IPS DF 4.7 (cell line): ENCODE results near the gene PRICKLE4.
A peak's percentile ranks its signal among the peaks of the same experiment; 100 is the strongest.

Experiments
- DNase-seq: peaks from one replicate; pipeline ENCODE4 v3.0.0-alpha.2; 2013; ENCODE audit warnings: low spot score; ENCODE audit errors: extremely low read depth

PRICKLE4 gene, protein sequence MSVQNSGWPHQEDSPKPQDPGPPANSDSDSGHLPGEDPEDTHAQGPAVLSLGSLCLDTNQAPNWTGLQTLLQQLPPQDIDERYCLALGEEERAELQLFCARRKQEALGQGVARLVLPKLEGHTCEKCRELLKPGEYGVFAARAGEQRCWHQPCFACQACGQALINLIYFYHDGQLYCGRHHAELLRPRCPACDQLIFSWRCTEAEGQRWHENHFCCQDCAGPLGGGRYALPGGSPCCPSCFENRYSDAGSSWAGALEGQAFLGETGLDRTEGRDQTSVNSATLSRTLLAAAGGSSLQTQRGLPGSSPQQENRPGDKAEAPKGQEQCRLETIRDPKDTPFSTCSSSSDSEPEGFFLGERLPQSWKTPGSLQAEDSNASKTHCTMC

DNA sequence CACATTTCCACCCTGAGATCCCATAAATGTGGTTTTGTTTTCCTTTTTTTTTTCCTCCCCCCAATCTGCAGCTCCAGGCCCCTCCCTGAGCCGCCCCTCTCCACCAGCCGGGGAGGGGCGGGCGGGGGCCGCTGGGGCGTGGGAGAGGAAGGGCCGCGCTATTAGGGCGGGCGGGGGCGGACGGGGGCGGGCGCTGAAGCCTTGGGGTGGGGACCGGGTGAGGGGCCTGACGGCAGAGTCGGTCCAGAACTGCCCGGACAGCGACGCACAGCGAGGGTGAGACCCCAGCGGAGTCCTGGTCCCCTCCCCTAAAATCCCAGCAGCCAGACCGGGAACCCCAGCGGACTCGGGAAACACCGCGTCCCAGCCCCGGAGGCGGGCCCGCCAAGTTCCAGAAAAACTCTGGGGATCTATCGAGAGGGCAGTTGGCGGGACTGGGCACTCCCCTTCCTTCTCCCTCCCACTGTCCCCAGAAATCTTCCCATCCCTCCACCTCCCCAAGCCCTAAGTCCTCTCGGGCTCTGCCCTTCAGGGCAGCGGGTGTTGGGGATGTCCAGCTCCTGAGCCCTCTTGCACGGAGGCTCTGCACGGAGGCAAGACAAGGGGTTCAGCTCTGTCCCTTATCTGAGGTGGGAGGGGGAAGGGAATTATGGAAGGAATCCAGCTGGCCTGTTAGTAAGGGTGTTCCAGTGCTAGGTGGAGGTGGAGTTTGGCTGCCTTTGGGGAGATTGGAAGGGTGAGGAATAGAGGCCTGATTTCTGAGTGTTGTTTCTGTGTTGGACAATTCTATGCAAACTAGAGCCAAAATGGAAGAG lies at the start of gene PRICKLE4:
TSS of gene PRICKLE4 (plus strand) at position 232 of the 815 bp plus-strand sequence. CDS start 2,692 bp downstream, outside the sequence.
- no peak for DNase-seq

GRCh38 chr6:41731561-41732086 lies 49.0 kb upstream of the PRICKLE4 start:
- no peak for DNase-seq

- DNase-seq = no peak
Observed at GRCh38 chr6:41732149-41732548, 48.4 kb upstream of the PRICKLE4 start.

DNA sequence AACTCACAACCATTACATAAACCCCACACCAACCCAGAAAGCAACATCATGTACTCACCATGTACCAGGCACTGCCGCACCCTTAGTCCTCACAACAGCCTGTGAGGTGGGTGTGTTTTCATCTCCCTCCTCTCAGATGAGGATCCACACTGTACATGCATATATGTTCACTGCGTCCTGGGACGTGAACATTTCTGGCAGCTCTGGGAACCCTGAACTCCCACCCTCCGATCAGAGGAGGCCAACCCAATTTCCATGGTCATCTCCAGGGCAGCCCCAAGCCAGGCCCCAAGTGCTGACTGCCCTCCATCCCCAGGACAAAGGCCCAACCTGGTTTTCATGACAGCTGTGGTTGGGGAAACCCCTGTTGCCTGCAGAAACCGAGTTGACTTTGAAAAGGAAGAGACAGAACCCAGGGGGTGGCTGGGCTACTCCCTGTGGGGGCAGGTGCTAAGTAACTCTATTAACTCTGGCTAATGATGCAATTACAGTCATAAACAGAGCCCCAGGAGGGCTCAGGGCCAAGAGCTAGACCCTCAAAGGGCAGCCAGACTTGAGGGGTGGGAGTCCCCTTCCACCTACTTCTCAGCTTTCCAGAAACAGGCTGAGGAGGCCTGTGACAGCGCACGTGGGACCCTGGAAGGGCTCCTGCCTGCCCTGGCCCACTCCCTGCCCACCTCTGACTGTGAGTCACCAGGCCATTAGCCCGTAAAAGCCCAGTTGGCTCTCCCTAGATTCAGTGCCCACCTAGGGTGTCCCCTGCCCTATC lies 47.8 kb upstream of the PRICKLE4 start:
- DNase-seq = no peak

- no peak for DNase-seq
Observed at GRCh38 chr6:41733360-41733706, 47.2 kb upstream of the PRICKLE4 start.

- no peak for DNase-seq
Observed at GRCh38 chr6:41733707-41734665, 46.6 kb upstream of the PRICKLE4 start.

DNA sequence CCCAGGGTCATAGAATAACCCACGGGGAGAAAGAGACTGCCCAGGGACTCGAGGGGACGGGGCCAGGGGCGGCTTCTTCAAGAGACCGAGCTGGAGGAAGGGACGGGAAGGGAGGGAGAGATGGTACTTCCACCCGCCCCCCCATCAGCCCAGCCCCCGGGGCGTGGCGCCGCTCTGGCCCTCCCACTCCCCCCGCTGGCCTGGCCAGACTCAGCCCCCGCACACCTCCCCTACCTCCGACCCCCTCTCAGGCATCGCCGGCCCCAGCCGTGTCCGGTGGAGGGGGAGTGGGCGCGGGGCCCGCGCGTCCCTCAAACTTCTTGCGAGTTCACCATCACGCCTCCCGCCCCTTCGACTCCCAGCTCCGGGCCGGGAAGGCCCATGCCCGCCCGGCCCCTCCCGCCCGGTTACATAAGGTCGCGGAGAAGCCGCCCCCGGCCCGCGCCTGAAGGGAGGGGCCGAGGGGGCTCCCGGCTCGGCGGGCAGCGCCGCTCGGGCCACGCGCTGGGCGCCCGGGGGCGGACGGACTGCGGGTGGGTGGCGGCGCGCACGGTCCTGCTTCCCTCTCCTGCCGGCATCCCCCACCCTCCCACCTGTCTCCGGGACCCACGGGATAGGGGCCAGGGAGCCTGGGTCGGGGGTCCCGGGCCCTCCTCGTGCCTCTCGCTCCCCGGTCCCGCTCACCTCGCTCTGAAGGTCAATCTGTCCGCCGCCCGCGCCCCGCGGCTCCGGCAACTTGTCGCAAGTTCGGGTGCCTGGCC lies 45.7 kb upstream of the PRICKLE4 start:
- no peak for DNase-seq

DNA sequence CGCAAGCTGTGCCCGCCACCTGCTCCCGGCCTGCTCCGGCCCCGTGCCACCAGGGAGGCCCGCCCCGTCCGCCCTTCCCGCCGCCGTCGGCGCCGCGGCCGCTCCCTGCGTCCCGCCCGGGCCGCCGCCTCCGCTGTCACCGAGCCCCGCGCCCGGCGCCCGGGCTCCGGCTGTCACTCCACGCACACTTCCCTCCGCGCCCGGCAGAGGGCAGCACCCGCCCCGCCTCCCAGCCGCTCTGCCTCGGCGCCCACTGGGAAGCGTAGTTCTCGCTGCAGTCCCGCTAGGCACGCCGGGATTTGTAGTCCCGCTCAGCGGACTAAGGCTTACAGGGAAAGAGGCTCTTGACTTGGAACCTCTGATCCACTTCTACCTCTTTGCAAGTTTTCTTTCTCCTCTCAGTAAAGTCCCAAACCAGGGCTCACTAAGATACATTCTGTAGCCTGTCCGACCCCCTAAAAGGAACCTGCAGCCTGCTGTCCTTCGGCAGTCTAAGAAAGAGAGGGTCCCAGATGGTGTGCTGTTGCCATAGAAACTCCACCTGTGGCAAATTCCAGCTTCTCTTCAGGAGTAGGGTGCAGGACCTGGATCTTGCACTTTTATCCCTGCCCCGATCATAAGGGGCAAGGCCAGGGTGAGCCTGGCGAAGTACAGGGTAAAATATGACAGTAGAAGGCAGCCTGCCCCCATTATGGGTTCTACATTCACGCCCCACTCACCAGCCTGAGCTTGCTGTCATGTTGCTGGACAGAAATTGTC lies 45.0 kb upstream of the PRICKLE4 start, which contains the start of gene TFEB:
TSS of gene TFEB (minus strand) at position 182 of the 759 bp plus-strand sequence. CDS start 44,395 bp downstream, outside the sequence.
- peak; percentile 53 for DNase-seq

GRCh38 chr6:41736186-41736733 lies 44.3 kb upstream of the PRICKLE4 start:
- DNase-seq = no peak

DNA sequence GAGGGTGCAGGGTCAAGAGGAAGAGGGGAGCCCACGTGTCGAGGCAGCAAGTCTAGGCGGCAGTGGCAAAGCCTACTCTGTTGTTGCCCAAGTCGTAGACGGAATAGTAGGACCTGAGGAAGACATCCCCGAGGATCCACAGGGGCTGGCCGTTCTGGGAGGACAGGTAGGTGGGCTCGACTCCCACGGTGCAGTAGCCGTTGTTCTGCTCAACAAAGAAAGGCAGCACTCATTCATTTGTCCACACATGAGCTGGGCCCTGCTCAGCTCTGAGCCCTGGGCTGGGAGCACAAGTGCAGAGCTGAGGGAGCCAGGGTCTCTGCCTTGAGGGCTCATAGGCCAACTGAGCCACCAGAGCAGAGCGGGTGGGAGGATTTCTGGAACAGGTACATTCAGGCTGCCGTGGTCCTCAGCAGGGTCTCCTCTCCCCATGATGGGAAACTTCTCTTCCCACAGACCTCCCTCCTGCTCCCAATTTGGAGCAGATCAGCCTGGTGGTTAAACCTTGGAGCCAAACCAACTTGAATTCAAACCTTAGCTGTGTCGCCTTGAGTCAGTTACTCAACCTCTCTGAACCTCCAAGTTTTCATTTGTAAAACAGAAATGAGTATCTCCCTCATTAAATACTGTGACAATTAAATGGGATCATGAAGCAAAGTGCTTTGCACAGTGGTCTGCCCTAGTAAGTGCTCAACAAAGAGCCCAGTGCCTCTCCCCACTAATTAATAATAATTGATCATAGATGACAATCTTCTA lies 43.6 kb upstream of the PRICKLE4 start:
- no peak for DNase-seq

- no peak for DNase-seq
Observed at GRCh38 chr6:41737591-41738130, 42.9 kb upstream of the PRICKLE4 start.

DNA sequence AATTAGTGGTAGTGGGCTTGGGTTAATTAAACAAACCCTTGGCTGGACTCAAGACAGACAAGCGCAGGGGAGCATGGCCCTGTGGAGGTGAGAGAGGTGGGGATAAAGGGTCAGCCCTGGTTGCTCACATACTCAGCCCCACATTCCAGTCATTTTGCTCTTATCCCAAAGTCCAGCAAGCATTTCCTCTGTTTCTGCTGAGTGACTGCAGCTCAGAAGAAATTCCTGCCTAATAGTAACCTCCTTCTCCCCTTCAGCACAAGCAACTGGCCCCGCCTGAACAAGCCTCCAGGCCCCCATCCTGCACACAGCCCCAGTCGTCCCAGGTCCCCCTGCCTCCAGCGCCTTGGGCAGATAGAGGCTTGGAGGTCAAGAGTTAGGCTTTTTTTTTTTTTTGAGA lies 41.5 kb upstream of the PRICKLE4 start:
- DNase-seq = no peak

DNA sequence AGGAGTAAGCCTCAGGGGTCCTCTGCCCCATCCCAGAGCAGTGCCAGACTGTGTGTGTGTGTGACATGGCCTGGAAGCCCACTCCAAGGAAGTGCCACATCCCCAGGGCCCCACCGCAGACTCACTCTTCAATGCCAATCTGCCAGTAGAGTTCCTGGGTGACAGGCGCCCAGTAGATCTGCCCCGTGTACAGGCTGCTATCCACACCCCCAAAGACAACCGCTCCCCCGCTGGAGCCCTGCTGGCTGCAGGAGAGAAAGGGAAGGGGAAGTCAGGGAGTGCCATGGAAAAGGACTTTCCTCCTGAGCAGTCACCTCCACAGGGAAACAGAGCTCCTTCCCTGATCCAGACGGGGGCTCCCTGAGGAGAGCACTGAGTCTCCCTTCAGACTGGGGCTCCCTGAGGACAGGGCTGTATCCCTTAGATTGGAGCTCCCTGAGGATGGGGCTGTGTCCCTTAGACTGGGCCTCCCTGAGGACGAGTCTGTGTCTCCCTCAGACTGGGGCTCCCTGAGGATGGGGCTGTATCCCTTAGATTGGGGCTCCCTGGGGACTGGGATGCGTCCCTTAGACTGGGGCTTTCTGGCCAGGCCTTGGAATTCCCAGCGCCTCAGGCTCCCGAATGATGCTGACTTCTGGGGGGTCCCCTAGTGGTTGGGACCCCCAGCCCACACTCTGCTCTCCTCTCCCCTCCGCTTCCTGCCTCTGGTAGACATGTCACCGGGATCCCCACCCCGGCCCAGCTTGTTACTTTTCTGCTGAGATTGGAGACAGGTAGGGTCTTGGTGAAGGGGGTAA lies 40.0 kb upstream of the PRICKLE4 start:
- no peak for DNase-seq

- DNase-seq = no peak
Observed at GRCh38 chr6:41741625-41742490, 38.7 kb upstream of the PRICKLE4 start.

DNA sequence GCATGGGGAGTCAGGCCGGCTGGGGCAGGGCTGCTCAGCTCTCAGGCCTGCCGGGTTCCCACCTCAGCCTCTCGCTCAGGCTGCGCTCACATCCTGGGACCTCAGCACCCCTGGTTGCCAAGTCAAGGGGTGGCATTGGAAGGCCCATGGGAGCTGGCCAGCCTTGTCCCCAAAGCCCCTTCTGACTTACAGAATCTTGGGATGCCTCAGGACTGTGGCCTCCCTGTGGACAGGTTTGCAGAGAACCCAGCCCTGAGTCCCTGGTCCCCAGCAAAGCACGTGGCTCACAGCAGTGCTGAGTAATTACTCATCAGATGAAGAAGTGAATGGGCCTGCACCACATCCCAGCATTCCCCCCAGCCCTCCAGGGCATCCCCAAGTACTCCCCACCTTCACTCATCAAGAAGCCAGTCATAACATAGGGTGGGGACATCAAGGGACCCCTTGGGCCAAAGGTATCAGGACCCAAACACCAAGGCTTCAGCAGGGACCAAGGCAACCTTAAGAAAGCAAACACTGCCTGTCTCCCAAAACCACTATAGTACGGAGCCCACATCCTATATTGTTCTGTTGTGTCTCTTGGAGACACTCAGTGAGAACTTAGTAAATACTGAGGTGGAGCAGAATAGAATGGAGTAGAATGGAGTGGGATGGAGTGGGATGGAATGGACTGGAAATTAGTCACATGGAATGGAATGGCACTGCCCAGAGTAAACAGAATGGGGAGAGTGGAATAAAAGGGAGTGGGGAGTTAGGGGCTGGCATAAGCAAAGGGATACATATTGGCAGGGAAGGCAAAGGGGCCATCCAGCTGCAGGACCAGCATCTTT lies 37.0 kb upstream of the PRICKLE4 start:
- no peak for DNase-seq
